ENCODE results near the gene UBA7.

Gene UBA7

DNA sequence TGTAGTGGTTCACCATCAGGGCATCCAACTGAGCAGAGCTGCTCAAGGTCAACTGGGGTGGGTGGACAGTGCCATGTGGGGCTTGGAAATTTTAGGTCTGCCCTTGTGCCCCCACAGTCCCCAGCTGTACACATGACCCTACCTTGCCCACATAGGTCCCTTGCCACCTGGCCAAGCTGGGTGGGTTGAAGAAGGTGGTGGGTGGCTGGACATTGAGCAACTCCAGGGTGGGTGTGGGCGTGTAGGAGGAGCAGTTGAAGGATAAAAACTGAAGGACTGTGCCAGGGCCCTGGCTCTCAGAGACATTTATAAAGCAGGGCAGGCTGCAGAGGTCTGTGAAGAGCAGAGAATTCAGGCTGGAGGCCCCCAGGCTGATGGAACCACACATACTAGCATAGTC lies 14.6 kb downstream of the UBA7 start:
- DNase-seq (ENCODE audit: low spot score): no peak
- Mint-ChIP-seq H3K27ac (no peak overlapping the region), H3K27me3 (ENCODE audit: low read depth) (peaks cover 20% of the 10 kb centered on the region), H3K4me3 (no peak overlapping the region), H3K9me3 (no peaks in the 10 kb centered on the region), H3K4me1 (ENCODE audit: low read depth) (peaks cover 8% of the 10 kb centered on the region), H3K36me3 (ENCODE audit: low read depth) (no peaks in the 10 kb centered on the region)

GRCh38 chr3:49794926-49795905 lies 18.5 kb downstream of the UBA7 start:
- no peak for DNase-seq (ENCODE audit: low spot score)
- H3K27me3 Mint-ChIP-seq (ENCODE audit: low read depth): peaks cover 15% of the 10 kb centered on the region
- no peak overlapping the region for H3K4me3 Mint-ChIP-seq
- no peaks in the 10 kb centered on the region for H3K9me3 Mint-ChIP-seq
- no peaks in the 10 kb centered on the region for H3K36me3 Mint-ChIP-seq (ENCODE audit: low read depth)
- no peaks in the 10 kb centered on the region for H3K4me1 Mint-ChIP-seq (ENCODE audit: low read depth)
- no peak overlapping the region for H3K27ac Mint-ChIP-seq

- H3K4me1 Mint-ChIP-seq (ENCODE audit: low read depth): peaks cover 2% of the 10 kb centered on the region
- peaks cover 18% of the 10 kb centered on the region for H3K27me3 Mint-ChIP-seq (ENCODE audit: low read depth)
These were observed 19.3 kb downstream of the UBA7 start for GRCh38 chr3:49794431-49794830.

DNA sequence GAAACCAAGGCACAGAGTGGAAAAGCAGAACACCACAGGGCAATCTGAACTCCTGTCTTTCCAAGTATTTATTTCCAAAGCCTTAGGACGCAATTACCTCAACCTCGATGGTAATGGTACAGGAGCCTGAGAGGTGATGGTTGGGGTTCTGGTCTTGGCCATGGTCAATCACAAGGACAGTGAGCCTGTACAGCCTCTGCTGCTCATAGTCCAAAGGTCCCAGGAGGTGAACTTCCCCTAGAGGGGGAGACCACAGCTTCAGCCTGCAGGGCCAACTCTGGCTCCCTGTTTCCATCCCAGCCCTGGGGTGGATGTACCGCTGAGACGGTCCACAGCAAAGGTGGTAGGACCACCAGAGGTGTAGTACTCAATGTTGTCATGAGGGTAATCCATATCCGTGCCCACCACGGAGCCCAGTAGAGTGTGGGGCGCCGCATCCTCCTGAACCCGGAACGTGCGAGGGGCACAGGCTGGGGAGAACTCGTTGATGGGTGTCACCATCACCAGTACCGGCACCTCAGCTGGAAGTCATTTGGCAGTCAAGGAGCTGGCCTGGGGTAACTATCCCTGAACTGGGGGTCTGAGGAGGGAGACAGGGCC lies 20.2 kb downstream of the UBA7 start:
- Mint-ChIP-seq H3K4me1 (ENCODE audit: low read depth) (peaks cover 2% of the 10 kb centered on the region), H3K36me3 (ENCODE audit: low read depth) (no peaks in the 10 kb centered on the region), H3K27me3 (ENCODE audit: low read depth) (peaks cover 15% of the 10 kb centered on the region), H3K9me3 (no peaks in the 10 kb centered on the region), H3K27ac (no peak overlapping the region), H3K4me3 (no peak overlapping the region)
- DNase-seq (ENCODE audit: low spot score): no peak

More at GRCh38 chr3:49794431-49794830, 19.3 kb downstream of the UBA7 start:
- Mint-ChIP-seq H3K9me3 (no peaks in the 10 kb centered on the region), H3K36me3 (ENCODE audit: low read depth) (no peaks in the 10 kb centered on the region), H3K27ac (no peak overlapping the region), H3K4me3 (no peak overlapping the region)
- no peak for DNase-seq (ENCODE audit: low spot score)

GRCh38 chr3:49792371-49793150 lies 21.2 kb downstream of the UBA7 start:
- DNase-seq (ENCODE audit: low spot score): no peak

DNA sequence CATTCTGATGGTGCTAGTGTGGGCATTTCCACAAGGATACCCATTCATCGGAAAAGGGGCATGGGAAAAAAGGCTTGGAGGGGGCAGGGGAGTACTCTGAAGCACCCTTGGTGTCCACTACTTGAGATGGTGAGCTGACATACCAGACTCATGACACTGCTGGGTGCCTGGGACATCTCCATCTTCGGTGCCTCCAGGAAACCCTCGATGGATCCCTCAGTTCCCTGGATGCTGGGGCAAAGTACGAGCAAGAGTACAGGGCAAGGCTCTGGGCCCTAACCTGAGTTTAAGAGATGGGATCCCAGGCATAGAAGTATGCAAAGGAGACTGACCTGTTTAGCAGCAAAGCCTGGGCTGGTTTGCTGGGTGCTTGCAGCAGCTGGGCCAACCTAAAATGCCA lies 22.2 kb downstream of the UBA7 start:
- H3K27me3 Mint-ChIP-seq (ENCODE audit: low read depth): peaks cover 15% of the 10 kb centered on the region
- no peak overlapping the region for H3K27ac Mint-ChIP-seq
- H3K36me3 Mint-ChIP-seq (ENCODE audit: low read depth): no peaks in the 10 kb centered on the region
- H3K4me1 Mint-ChIP-seq (ENCODE audit: low read depth): peaks cover 9% of the 10 kb centered on the region
- no peaks in the 10 kb centered on the region for H3K9me3 Mint-ChIP-seq
- no peak overlapping the region for H3K4me3 Mint-ChIP-seq
- no peak for DNase-seq (ENCODE audit: low spot score)

More at GRCh38 chr3:49792371-49793150, 21.2 kb downstream of the UBA7 start:
- peaks cover 15% of the 10 kb centered on the region for H3K27me3 Mint-ChIP-seq (ENCODE audit: low read depth)
- no peaks in the 10 kb centered on the region for H3K9me3 Mint-ChIP-seq
- peaks cover 2% of the 10 kb centered on the region for H3K4me1 Mint-ChIP-seq (ENCODE audit: low read depth)
- H3K4me3 Mint-ChIP-seq: no peak overlapping the region
- no peak overlapping the region for H3K27ac Mint-ChIP-seq
- no peaks in the 10 kb centered on the region for H3K36me3 Mint-ChIP-seq (ENCODE audit: low read depth)

GRCh38 chr3:49790626-49791411 lies 22.9 kb downstream of the UBA7 start:
- H3K27me3 Mint-ChIP-seq (ENCODE audit: low read depth): peaks cover 14% of the 10 kb centered on the region
- H3K4me1 Mint-ChIP-seq (ENCODE audit: low read depth): peaks cover 10% of the 10 kb centered on the region
- no peaks in the 10 kb centered on the region for H3K36me3 Mint-ChIP-seq (ENCODE audit: low read depth)
- H3K27ac Mint-ChIP-seq: no peak overlapping the region
- H3K4me3 Mint-ChIP-seq: no peak overlapping the region
- DNase-seq (ENCODE audit: low spot score): no peak
- no peaks in the 10 kb centered on the region for H3K9me3 Mint-ChIP-seq

- DNase-seq (ENCODE audit: low spot score): no peak
- Mint-ChIP-seq H3K4me1 (ENCODE audit: low read depth) (peaks cover 21% of the 10 kb centered on the region), H3K36me3 (ENCODE audit: low read depth) (peaks cover 7% of the 10 kb centered on the region), H3K9me3 (no peaks in the 10 kb centered on the region), H3K4me3 (no peak overlapping the region), H3K27me3 (ENCODE audit: low read depth) (peaks cover 13% of the 10 kb centered on the region), H3K27ac (no peak overlapping the region)
These were observed 25.7 kb downstream of the UBA7 start for GRCh38 chr3:49788056-49788455.

DNA sequence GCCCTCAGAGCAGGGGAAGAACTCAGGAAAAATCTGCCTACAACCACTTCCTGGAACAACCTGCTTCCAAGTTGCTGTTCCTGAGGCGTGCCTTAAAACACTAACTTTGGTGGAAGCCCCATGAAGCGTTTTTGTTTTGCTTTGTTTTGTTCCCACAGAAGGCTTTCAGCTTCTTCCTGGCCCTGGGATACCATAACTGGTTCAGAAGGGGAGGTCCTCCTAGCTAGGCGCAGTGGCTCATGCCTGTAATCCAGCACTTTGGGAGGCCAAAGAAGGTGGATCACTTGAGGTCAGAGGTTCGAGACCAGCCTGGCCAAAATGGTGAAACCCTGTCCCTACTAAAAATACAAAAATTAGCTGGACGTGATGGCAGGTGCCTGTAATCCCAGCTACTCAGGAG lies 26.2 kb downstream of the UBA7 start:
- Mint-ChIP-seq H3K9me3 (no peaks in the 10 kb centered on the region), H3K4me1 (ENCODE audit: low read depth) (peaks cover 21% of the 10 kb centered on the region), H3K27me3 (ENCODE audit: low read depth) (peaks cover 10% of the 10 kb centered on the region), H3K36me3 (ENCODE audit: low read depth) (peaks cover 7% of the 10 kb centered on the region), H3K27ac (no peak overlapping the region), H3K4me3 (peak overlapping the region; percentile 94)
- DNase-seq (ENCODE audit: low spot score): no peak

DNA sequence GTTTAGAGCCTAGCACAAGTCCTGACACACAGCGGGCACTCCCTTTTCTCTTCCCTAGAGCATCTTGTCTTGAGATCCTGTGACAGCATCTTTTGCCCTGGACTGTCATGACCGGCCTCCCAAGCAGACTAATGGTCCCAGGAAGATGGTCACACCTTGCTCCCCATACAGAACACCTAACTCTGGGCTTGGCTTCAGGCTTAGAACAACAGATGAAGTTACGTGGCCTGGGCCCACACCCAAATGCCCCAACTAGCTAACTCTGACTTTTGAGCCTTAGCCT lies 26.6 kb downstream of the UBA7 start:
- H3K27me3 Mint-ChIP-seq (ENCODE audit: low read depth): peaks cover 10% of the 10 kb centered on the region
- H3K27ac Mint-ChIP-seq: peak overlapping the region; percentile 96
- no peak for DNase-seq (ENCODE audit: low spot score)
- H3K36me3 Mint-ChIP-seq (ENCODE audit: low read depth): peaks cover 9% of the 10 kb centered on the region
- H3K9me3 Mint-ChIP-seq: no peaks in the 10 kb centered on the region
- H3K4me1 Mint-ChIP-seq (ENCODE audit: low read depth): peaks cover 21% of the 10 kb centered on the region
- H3K4me3 Mint-ChIP-seq: peak overlapping the region; percentile 94

DNA sequence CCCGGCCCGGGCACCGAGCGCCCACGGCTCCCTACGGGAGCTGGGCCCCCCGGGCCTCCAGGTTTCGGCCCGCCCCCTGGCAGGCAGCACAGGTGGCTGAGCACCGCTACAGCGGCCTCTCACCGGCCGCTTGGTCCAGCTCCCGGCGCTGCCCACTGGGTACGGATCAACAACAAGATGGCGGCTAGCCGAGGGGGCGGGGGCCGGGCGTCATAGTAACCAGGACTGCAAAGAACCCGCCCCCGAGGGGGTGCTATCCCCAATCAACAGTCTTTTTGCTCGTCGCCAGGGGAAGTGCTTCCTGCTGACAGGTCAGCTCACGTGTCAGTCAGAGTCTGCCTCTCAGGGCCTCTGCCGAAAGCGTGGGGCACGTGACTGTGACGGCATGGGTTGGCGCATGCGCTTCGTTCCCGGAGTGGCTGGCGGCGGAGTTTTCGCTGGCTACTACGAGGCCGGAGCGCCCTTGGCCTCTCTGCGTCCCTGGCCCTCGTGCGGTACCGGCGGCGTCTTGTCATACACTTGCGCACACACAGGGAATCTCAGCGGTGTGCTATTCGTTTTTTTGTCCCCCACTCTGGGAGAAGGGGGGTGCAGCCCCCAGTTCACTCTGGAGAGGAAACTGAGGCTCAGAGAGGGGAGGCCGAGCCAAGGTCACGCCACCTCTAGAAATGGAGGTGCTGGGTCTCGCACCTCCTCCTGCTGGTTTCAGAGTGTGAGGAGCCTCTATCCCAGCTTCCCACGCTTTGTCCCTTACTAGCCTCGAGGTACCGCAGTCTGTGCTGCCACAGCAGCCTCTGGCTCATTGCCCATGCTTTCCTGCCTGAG lies 27.2 kb downstream of the UBA7 start, which contains the start of gene IP6K1:
TSS of gene IP6K1 (minus strand) at position 186 of the 825 bp plus-strand sequence. CDS start 38,502 bp downstream, outside the sequence.
- H3K4me3 Mint-ChIP-seq: peak within 1 kb of the TSS; percentile 94
- peak within 1 kb of the TSS; percentile 96 for H3K27ac Mint-ChIP-seq

DNA sequence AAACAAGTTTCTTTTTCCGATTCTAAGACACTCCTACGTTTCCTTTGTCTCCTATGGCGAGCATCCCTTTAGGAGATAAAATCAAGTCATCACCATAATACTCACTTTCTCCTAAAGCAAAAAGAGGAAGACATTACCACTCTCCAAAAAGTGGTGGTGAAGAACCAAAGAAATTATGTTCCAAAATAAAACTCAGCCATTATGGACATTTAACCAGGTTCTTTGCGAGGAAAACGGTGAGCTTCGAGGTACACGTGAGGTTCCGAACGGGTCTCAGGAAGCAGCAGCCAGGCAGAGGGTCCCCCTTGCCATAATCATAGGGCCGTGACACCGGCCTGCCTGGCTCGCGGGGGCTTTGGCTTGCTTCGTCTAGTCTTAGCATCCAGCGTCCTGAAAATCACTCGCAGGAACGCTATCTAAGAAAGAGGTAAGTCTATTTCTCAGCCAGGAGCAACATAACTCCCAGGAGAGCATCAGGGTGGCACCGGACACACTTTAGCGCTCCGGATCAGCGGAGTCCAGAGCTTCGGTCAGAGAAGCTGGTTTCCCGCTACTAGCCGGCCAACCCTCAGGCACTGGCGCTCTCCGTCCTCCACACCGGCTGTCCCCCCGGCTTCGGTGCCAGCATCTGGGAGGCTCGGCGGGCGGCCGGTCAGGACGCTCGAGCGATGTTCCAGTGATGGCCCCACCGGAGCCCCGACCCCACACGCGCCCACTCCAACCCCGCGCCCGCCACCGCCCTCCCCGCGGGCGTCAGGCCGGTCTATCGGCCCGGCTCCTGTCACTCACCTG lies 28.0 kb downstream of the UBA7 start:
- Mint-ChIP-seq H3K9me3 (no peaks in the 10 kb centered on the region), H3K4me3 (peak overlapping the region; percentile 94), H3K27me3 (ENCODE audit: low read depth) (peaks cover 6% of the 10 kb centered on the region), H3K4me1 (ENCODE audit: low read depth) (peaks cover 25% of the 10 kb centered on the region), H3K27ac (peak overlapping the region; percentile 91), H3K36me3 (ENCODE audit: low read depth) (peaks cover 14% of the 10 kb centered on the region)
- no peak for DNase-seq (ENCODE audit: low spot score)

More for the DNA sequence above, 27.2 kb downstream of the UBA7 start, which contains the start of gene IP6K1:
- Mint-ChIP-seq H3K9me3 (no peaks in the 10 kb centered on the region), H3K4me1 (ENCODE audit: low read depth) (peaks cover 21% of the 10 kb centered on the region), H3K36me3 (ENCODE audit: low read depth) (peaks cover 9% of the 10 kb centered on the region), H3K27me3 (ENCODE audit: low read depth) (peaks cover 10% of the 10 kb centered on the region)
- DNase-seq (ENCODE audit: low spot score): peak; percentile 100

Data from T-helper 2 cell treated with Interferon-gamma antibody and Interleukin-4, amounts not matched to agents 5 μg/mL and 100 μg/mL, for 36 hours (primary cell).